GM15510 (cell line): ENCODE results near the gene NTMT2.

Experiments used
- POLR2A ChIP-seq: IDR thresholded peaks from 3 replicates; pipeline ENCODE4 v1.6.1; 2011; ENCODE audit warnings: borderline replicate concordance; ENCODE audit not compliant: insufficient read length; ENCODE audit errors: extremely low read depth

NTMT2 gene

DNA sequence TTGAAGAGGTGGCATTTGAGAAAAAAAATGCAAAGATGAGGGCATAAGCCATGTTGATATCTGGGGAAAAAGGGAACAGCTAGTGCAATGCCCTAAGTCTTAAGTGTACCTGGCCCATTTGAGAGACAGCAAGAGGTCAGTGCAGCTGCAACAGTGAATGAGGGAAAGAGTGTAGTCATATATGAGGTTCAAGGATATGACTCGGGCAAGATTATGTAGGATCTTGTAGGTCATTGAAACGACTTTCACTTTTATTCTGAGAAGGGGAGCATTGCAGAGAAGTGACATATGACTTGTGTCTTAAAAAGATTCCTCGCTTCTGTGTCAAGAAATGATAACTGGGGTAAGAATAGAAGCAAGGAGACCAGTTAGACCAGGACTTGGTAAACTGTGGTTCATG is 31.0 kb downstream of the NTMT2 start:
- no peak for TF ChIP-seq POLR2A

DNA sequence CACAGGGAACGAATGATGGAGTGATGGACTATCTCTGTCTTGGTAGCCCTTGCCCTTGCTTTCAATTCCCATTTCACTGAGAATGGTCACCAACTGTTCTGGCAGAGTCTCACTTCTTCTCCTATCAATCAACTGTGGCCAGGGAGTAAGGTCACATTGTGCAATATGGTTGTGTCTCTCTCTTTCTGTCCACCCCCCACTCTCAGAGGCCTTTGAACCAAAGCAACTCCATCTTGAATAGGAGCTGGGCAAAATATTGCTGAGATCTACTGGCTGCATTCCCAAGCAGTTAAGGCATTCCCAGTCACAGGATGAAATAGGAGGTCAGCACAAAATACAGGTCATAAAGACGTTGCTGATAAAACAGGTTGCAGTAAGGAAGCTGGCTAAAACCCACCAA is 36.7 kb downstream of the NTMT2 start:
- no peak for TF ChIP-seq POLR2A

DNA sequence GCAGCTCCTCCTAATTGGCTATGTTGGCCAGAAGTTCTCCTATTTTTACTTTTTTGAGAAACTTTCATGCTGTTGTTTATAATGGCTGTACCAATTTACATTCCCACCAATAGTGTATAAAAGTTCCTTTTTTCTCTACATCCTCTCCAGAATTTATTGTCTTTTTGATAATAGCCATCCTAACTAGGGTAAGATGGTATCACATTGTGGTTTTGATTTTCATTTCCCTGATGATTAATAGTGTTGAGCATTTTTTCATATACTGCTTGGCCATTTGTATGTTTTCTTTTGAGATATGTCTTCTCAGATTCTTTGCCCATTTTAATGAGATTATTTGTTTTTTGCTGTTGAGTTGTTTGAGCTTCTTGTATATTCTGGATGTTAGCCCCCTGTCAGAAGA is 46.8 kb downstream of the NTMT2 start:
- TF ChIP-seq POLR2A = no peak

DNA sequence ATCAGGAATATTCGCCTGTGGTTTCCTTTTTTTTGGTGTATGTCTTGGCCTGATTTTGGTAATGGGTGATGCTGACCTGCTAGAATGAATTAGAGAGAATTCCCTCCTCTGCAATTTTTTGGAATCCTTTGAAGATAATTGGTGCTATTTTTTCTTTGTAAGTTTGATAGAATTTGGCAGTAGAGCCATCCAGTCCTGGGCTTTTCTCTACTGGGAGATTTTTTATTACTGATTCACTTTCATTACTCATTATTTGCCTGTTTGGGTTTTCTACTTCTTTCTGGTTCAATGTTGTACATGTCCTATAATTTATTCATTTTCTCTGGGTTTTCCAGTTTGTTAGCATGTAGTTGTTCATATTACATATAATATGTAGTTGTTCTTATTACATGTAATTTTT is 48.7 kb downstream of the NTMT2 start:
- no peak for TF ChIP-seq POLR2A

DNA sequence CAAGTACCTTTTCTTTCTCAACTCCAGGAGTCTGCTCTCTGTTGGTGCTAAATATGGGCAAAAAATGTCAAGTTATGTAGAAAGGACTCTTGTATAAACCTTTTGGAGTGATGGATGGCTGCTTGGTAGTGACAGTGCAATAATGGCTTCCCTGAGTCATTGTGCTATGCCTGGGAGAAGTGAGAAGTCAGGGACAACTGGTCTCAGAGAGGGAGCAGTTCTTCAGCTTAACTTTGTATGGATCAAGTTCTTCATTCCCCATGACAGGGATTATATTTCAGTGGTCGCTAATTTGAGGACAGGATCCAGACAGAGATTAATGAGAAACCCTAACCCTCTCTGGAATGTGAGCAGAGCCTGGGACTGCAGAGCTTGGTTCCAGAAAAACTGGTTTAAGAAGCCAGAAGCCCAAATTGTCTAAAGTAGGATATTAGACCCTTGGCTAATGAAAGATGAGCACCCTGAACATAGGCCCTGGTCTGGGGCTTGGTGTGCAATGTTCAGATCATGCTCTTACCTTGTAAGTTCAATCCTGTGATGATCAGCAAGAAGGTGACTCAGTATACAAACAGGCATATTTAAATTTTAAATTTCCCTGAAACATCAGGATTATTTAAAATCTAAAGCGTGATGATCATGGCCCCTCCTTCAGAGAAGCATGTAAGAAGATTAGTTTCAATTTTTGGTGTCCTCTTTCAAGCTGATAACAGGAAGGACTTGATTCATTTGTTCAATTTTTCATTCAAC is 50.9 kb downstream of the NTMT2 start:
- no peak for TF ChIP-seq POLR2A

DNA sequence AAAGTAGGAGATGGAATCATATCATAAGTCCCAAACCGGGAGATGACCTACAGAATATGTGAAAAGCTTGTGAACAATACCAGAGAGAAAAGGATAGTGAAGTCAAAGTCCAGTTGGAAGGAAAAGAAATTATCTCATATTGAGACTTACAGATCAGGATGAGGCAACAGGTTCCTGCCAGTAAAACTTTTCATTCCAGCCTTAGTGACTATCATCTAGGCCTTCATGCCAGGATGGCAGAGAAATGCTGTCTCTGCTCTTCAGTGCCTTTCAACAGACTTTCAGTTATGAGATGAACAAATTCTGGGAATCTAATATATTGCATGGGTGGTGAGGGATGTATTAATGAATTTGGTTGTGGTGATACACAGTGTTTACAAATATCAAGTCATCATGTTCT is 52.3 kb downstream of the NTMT2 start:
- no peak for TF ChIP-seq POLR2A

DNA sequence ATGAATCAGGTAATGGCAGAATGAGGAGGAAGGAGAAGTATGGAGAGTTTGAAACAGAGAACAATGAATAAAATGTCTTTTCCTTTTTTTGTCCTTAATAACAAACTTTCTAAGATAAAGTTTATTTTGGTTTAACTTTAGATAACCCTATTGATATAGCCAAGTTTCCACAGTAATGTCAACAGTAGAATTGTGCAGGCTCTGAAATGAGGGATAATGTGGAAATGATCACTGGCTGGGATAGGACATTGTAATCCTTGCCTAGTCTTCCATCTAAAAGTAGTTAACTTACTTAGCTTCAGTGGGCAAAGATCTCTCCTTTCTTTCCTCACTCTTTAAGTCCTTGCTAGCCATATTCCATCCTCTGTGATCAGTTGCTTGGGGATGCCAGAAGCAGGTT is 52.8 kb downstream of the NTMT2 start:
- no peak for TF ChIP-seq POLR2A

DNA sequence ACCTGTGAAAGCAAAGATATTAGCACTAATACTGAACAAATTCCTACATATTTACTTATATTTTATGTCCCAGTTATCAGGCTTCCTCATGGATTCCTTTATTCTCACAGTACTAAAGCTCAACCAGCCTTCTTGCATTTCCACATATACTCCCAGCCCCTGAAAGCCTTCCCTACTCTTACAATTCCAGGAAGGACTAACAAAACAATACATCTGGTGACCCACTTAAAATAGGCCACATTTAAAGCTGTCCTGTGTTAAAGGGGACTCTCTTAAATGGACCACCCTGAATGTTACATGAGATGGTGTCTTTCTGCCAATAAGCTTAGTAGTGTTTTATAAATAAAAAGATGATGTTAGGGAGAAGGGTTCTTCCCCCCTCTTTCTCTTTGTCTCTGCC is 54.4 kb downstream of the NTMT2 start:
- TF ChIP-seq POLR2A = no peak

DNA sequence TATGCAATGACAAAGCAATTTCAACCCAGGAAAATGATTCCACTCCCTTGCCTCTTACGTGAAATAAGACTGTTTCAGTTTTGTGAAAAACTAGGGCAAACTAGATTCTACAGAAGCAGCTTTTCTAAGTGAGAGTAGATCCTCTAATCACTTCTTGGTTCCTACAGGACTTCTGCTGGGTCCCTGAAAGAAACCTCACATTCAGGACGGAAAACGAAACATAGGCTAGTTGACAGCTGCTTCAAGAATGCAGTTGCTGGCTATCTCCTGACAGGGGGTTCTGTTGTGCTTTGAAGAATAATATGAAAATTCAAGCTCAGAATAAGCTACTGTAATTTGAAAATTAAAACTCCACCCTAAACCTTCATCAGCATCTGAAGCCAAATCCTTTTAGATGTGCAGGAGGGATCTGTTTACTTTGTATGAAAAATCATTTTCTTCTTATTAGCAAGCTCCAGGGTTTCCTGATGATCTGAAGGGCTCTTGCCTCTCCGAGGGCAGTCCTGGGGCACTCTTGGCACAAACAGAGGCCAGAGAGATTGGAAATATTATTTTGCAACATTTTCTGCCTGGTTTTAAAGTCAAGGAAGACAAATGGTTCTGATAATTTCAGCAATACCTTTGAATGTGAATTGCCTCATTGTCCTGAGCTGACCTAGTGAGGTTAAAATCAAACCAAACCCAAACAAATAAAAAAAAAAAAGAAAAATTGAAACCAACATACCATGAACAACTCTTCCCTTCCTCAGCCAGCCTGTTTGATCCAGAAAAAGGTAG is 55.0 kb downstream of the NTMT2 start:
- no peak for TF ChIP-seq POLR2A

DNA sequence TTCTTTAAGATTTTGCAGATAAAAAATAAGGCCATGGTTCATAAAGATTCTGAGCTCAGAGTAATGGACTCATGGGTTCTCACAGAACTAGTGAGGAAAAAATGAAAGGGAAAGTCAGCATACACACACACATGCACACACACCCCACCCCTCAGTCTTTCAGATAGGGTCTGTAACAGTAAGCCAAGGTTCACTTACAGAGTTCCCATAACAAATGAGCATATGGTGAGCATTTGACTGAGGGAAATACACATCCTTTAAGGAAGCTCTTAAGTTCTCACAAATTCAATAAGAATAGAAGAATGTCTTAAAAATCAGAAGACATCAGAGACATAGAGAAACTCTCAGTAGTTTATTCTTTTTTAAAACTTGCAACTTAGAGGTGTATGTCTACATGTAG is 57.9 kb downstream of the NTMT2 start:
- TF ChIP-seq POLR2A = no peak

DNA sequence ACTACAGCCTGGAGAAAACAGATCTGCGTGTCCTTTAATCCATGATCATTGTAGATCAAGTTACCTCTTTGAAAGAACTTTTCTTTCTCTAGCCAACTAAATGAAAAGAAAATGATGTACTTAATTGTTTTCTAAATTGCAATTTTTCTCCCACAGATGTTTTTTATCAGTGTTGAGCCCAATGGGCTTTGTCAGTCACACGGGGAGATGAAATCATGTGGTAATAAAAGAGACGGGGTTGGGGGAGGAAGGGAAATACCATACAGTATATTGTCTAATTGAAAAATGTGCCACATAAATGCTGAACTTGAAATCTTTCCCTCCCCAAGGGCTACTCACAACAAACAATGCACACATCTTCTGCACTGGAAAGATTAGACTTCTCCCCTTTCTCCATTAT is 58.4 kb downstream of the NTMT2 start:
- TF ChIP-seq POLR2A = no peak

DNA sequence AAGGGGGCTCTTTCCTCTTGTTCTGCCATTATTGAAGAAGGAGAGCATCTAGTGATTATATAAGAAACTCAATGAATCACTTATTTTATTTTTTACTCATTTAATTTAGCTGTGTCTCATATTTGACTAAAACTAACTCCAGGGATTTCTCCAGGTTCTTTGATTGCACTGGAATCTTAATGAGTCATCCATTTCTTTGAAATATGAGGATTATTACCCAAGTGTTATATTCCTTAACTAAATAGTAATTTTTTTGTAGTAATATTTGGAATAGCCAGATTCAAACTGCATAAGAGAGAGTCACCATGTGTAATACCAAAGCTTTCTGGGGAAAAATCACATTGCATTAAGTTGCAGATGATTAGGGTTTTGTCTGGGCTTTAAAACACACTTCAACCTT is 59.5 kb downstream of the NTMT2 start:
- no peak for TF ChIP-seq POLR2A

DNA sequence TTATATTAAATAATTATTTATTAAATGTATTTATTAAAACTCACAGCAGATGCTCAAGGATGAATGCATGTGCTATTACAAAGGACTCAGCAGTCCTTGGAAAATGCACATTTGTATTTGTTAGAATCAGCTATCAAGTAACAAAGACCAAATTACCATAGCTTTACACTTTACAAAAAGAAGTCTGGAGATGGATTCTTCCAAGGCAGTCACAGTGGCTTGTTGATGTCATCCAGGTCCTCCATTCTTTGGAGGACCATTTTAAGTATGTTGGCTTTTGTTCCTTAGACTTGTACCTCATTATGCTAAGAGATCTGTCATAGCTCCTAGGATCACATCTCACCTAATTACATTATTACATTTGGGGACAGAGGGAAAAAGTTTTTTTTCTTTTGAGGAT is 63.4 kb downstream of the NTMT2 start:
- TF ChIP-seq POLR2A = no peak

DNA sequence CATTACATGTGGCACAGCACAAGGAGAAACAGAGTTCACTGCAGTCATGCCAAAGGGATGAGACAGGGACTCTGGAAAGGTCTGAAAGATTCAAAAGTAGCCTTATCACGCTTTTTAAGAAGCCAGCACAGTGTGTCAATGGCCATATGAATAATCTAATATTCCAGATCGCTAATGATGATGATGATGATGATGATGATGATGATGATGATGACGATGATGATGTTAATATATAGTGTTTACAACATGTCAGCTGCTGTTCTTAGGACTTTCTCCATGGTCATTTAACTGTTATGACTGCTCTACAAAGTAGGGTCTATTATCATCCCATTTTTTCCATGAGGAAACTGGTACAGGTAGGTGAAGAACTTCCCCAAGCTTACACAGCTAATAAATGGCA is 64.4 kb downstream of the NTMT2 start:
- TF ChIP-seq POLR2A = no peak

DNA sequence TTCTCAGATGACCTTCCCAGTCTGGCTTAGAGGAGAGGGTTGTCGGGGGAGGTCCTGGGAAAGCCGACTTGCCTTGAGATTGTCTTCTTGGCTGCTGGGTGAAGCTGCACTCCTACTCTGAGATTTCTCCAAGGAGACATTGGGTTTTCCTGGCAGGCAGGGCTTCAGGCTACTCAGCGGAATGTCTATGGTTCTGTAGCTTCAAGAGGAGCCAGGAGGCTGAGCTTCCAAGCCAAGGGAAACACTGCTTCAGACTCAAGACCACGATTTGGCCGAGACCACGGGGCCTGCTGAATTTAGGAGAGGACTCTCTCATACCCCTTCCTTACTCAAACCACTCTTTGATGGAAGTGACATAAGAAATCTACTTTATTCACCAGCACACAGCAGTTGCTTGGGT is 67.8 kb downstream of the NTMT2 start:
- no peak for TF ChIP-seq POLR2A
